ENCODE measurements around the gene CCDC197.

Gene CCDC197

GRCh38 chr14:94045101-94045500, 48.0 kb downstream of the CCDC197 start:
- DNase-seq: no peak

GRCh38 chr14:94045563-94046345, 48.7 kb downstream of the CCDC197 start:
- DNase-seq: no peak

GRCh38 chr14:94046696-94047250, 49.7 kb downstream of the CCDC197 start:
- no peak for DNase-seq

- DNase-seq: no peak
Measured at GRCh38 chr14:94047581-94047980, 50.5 kb downstream of the CCDC197 start.

- DNase-seq: peak; percentile 93 to 98
Measured at GRCh38 chr14:94048691-94049624, 51.9 kb downstream of the CCDC197 start.

GRCh38 chr14:94049625-94050023, 52.5 kb downstream of the CCDC197 start:
- no peak for DNase-seq

- DNase-seq: no peak
Measured at GRCh38 chr14:94050231-94050880, 53.3 kb downstream of the CCDC197 start.

- peak in 1 of 2 experiments; percentile 37 for DNase-seq
Measured at GRCh38 chr14:94051115-94051514, 54.0 kb downstream of the CCDC197 start.

GRCh38 chr14:94051779-94052178, 54.7 kb downstream of the CCDC197 start:
- DNase-seq: no peak

- no peak for DNase-seq
Measured at GRCh38 chr14:94052199-94052598, 55.1 kb downstream of the CCDC197 start.

- DNase-seq: no peak
Measured at GRCh38 chr14:94052662-94053061, 55.6 kb downstream of the CCDC197 start.

- DNase-seq: no peak
Measured at GRCh38 chr14:94054401-94054800, 57.3 kb downstream of the CCDC197 start.

- DNase-seq: no peak
Measured at GRCh38 chr14:94054936-94055335, 57.8 kb downstream of the CCDC197 start.

GRCh38 chr14:94056579-94057308, 59.6 kb downstream of the CCDC197 start:
- DNase-seq: no peak

GRCh38 chr14:94058128-94058673, 61.1 kb downstream of the CCDC197 start:
- DNase-seq: no peak
